Astrocyte (in vitro differentiated cells and primary cell): ENCODE results near the gene C2orf80. TPM values are rescaled to one million over a fixed set of nuclear protein-coding genes. Genes with fewer than 3 reads are reported as not detected.

ENCODE experiments used
- DNase-seq: peaks from one replicate; pipeline ENCODE4 v3.0.0-alpha.2; 2010; ENCODE audit warnings: low read depth
- FAIRE-seq: peaks from 2 replicates; lab custom pipeline; 2011; peaks lifted over from hg19 to GRCh38; lab: Jason Lieb, UNC
- H2AFZ ChIP-seq: 2 replicates; pipeline ENCODE4 v1.6.0; 2012; ENCODE audit warnings: low read depth, low read length, inconsistent platforms
- H3K27ac ChIP-seq: 2 replicates; pipeline ENCODE4 v1.5.1; 2011; ENCODE audit warnings: low read depth, low read length, inconsistent platforms
- H3K27me3 ChIP-seq: 2 replicates; pipeline ENCODE4 v1.6.0; 2011; ENCODE audit warnings: low read length, inconsistent platforms; ENCODE audit not compliant: insufficient read depth
- H3K36me3 ChIP-seq: 2 replicates; pipeline ENCODE4 v1.5.1; 2011; ENCODE audit warnings: low read length, inconsistent platforms; ENCODE audit not compliant: insufficient read depth
- H3K4me1 ChIP-seq: 2 replicates; pipeline ENCODE4 v1.5.1; 2011; ENCODE audit warnings: low read length, inconsistent platforms; ENCODE audit not compliant: insufficient read depth
- H3K4me2 ChIP-seq: 2 replicates; pipeline ENCODE4 v1.6.0; 2012; ENCODE audit warnings: low read length, inconsistent platforms
- H3K4me3 ChIP-seq: 2 replicates; pipeline ENCODE4 v1.5.1; 2011; ENCODE audit warnings: low read depth, mild to moderate bottlenecking, low read length, inconsistent platforms; ENCODE audit not compliant: insufficient read depth
- H3K79me2 ChIP-seq: 2 replicates; pipeline ENCODE4 v1.6.0; 2012; ENCODE audit warnings: mild to moderate bottlenecking, low read length, inconsistent platforms; ENCODE audit not compliant: insufficient read depth
- H3K9ac ChIP-seq: 2 replicates; pipeline ENCODE4 v1.6.0; 2012; ENCODE audit warnings: mild to moderate bottlenecking, low read length, inconsistent platforms
- H3K9me3 ChIP-seq: 2 replicates; pipeline ENCODE4 v1.5.1; 2012; ENCODE audit warnings: low read depth, mild to moderate bottlenecking, low read length, inconsistent platforms; ENCODE audit not compliant: insufficient read depth
- H4K20me1 ChIP-seq: 2 replicates; pipeline ENCODE4 v1.6.0; 2012; ENCODE audit warnings: low read length, inconsistent platforms; ENCODE audit not compliant: insufficient read depth
- H3K27ac Mint-ChIP-seq: one replicate; pipeline ENCODE4 v1.8.0; 2021; ENCODE audit warnings: mild to moderate bottlenecking, mixed read lengths; ENCODE audit not compliant: unreplicated experiment
- H3K27me3 Mint-ChIP-seq: one replicate; pipeline ENCODE4 v1.8.0; 2021; ENCODE audit warnings: low read depth, mixed read lengths; ENCODE audit not compliant: unreplicated experiment
- H3K36me3 Mint-ChIP-seq: one replicate; pipeline ENCODE4 v1.8.0; 2021; ENCODE audit warnings: low read depth, mixed read lengths; ENCODE audit not compliant: unreplicated experiment
- H3K4me1 Mint-ChIP-seq: one replicate; pipeline ENCODE4 v1.8.0; 2021; ENCODE audit warnings: low read depth, mixed read lengths; ENCODE audit not compliant: unreplicated experiment
- H3K4me3 Mint-ChIP-seq: one replicate; pipeline ENCODE4 v1.8.0; 2021; ENCODE audit warnings: mild to moderate bottlenecking, moderate library complexity, mixed read lengths; ENCODE audit not compliant: unreplicated experiment
- H3K9me3 Mint-ChIP-seq: one replicate; pipeline ENCODE4 v1.8.0; 2021; ENCODE audit warnings: mild to moderate bottlenecking, mixed read lengths; ENCODE audit not compliant: unreplicated experiment
- CTCF ChIP-seq: IDR thresholded peaks from 2 replicates; pipeline ENCODE4 v1.5.1; 2011; ENCODE audit warnings: low read depth, mild to moderate bottlenecking, inconsistent platforms, low read length, moderate library complexity; ENCODE audit not compliant: insufficient read depth
- EZH2 ChIP-seq: IDR thresholded peaks from 2 replicates; pipeline ENCODE4 v1.6.1; 2012; ENCODE audit warnings: mild to moderate bottlenecking, low read length, inconsistent platforms; ENCODE audit not compliant: insufficient read depth
- total RNA-seq: library from RNA; stranded (reverse); gene quantifications from 2 replicates; pipeline ENCODE4 v1.2.1, GENCODE V29; 2021

C2orf80 gene
- total RNA-seq, 1 donor from 2014 or later, result not detected

GRCh38 chr2:208195531-208195930 is 5.7 kb upstream of the C2orf80 start:
- DNase-seq, result no peak
- H3K36me3 Mint-ChIP-seq, result no peaks in the 10 kb centered on the region
- Histone ChIP-seq H3K4me3 (no peak overlapping the region), H3K79me2 (no peaks in the 10 kb centered on the region), H3K36me3 (no peaks in the 10 kb centered on the region), H3K9me3 (no peaks in the 10 kb centered on the region), H3K27me3 (no peaks in the 10 kb centered on the region), H2AFZ (no peak overlapping the region), H3K9ac (no peak overlapping the region), H4K20me1 (no peaks in the 10 kb centered on the region), H3K27ac (no peak overlapping the region), H3K4me2 (no peak overlapping the region), H3K4me1 (no peaks in the 10 kb centered on the region)
- peaks cover under 1% of the 10 kb centered on the region for H3K27me3 Mint-ChIP-seq
- no peak for FAIRE-seq
- H3K9me3 Mint-ChIP-seq, result no peaks in the 10 kb centered on the region
- no peak overlapping the region for H3K27ac Mint-ChIP-seq
- no peaks in the 10 kb centered on the region for H3K4me1 Mint-ChIP-seq
- no peak for TF ChIP-seq CTCF
- TF ChIP-seq EZH2, result no peak
- H3K4me3 Mint-ChIP-seq, result no peak overlapping the region

GRCh38 chr2:208192611-208193236 is 2.9 kb upstream of the C2orf80 start:
- no peak overlapping the region for H3K4me3 Mint-ChIP-seq
- Histone ChIP-seq H3K4me2 (no peak overlapping the region), H3K9ac (no peak overlapping the region), H2AFZ (no peak overlapping the region), H3K4me3 (no peak overlapping the region), H3K4me1 (no peaks in the 10 kb centered on the region), H3K9me3 (no peaks in the 10 kb centered on the region), H3K79me2 (no peaks in the 10 kb centered on the region), H3K36me3 (no peaks in the 10 kb centered on the region), H3K27me3 (no peaks in the 10 kb centered on the region), H3K27ac (no peak overlapping the region), H4K20me1 (no peaks in the 10 kb centered on the region)
- TF ChIP-seq CTCF, result no peak
- TF ChIP-seq EZH2, result no peak
- no peaks in the 10 kb centered on the region for H3K36me3 Mint-ChIP-seq
- H3K27me3 Mint-ChIP-seq, result peaks cover 8% of the 10 kb centered on the region
- no peaks in the 10 kb centered on the region for H3K4me1 Mint-ChIP-seq
- no peak overlapping the region for H3K27ac Mint-ChIP-seq
- FAIRE-seq (no peak), DNase-seq (no peak)
- no peaks in the 10 kb centered on the region for H3K9me3 Mint-ChIP-seq

- Histone ChIP-seq H3K27me3 (peaks cover under 1% of the 10 kb centered on the region), H3K27ac (no peak overlapping the region), H2AFZ (no peak overlapping the region), H3K9me3 (no peaks in the 10 kb centered on the region), H3K4me2 (no peak overlapping the region), H3K4me1 (no peaks in the 10 kb centered on the region), H3K36me3 (no peaks in the 10 kb centered on the region), H3K9ac (no peak overlapping the region), H4K20me1 (no peaks in the 10 kb centered on the region), H3K79me2 (no peaks in the 10 kb centered on the region), H3K4me3 (no peak overlapping the region)
- H3K27ac Mint-ChIP-seq, result no peak overlapping the region
- H3K4me3 Mint-ChIP-seq, result no peak overlapping the region
- no peaks in the 10 kb centered on the region for H3K36me3 Mint-ChIP-seq
- H3K9me3 Mint-ChIP-seq, result no peaks in the 10 kb centered on the region
- no peaks in the 10 kb centered on the region for H3K4me1 Mint-ChIP-seq
- no peak for TF ChIP-seq EZH2
- TF ChIP-seq CTCF, result no peak
- no peak for FAIRE-seq
- no peak for DNase-seq
- peaks cover 15% of the 10 kb centered on the region for H3K27me3 Mint-ChIP-seq
Measured at GRCh38 chr2:208189069-208189809, 591 bp downstream of the C2orf80 start.
